ENCODE measurements around the gene SARNP. TPM values are rescaled to one million over a fixed set of nuclear protein-coding genes. Genes with fewer than 3 reads are reported as not detected.

SARNP gene
- total and polyA plus RNA-seq, 2 donors (not counting 1 experiment from before 2014, with no cell fraction given), result 88.5 to 183 TPM

GRCh38 chr12:55707841-55708694, 109.5 kb downstream of the SARNP start, which contains the start of gene ITGA7:
TSS of gene ITGA7 (minus strand) at chr12:55707904. CDS start at chr12:55707682, 222 bp downstream.
- Histone ChIP-seq H3K27me3 (ENCODE audit: control insufficient read depth, insufficient read depth, low read length) (no peaks in the 10 kb centered on the region), H3K27ac (ENCODE audit: insufficient read depth, low read length) (peak within 1 kb of the TSS; percentile 49), H3K9ac (ENCODE audit: insufficient read depth, low read length) (peak within 1 kb of the TSS; percentile 59), H2AFZ (ENCODE audit: low read length) (peak within 1 kb of the TSS; percentile 70), H3K4me2 (ENCODE audit: extremely low read depth, insufficient read depth, low read length) (peak within 1 kb of the TSS; percentile 79), H3K4me1 (ENCODE audit: control insufficient read depth, extremely low read depth, insufficient read depth, low read length) (peaks cover 34% of the 10 kb centered on the region), H3K9me3 (ENCODE audit: control insufficient read depth, insufficient read depth, low read depth, low read length) (no peaks in the 10 kb centered on the region), H3K36me3 (ENCODE audit: control insufficient read depth, insufficient read depth, low read length) (no peaks in the 10 kb centered on the region), H3K4me3 (replicated peaks in 1 of 4; ENCODE audit: control extremely low read depth in 1 of 4, insufficient read depth in 1 of 4, low read depth in 3 of 4, low read length in 4 of 4) (peak within 1 kb of the TSS; percentile 55 to 70 (median 65)), H3K79me2 (ENCODE audit: control insufficient read depth, insufficient read depth, low read length) (peaks cover 28% of the 10 kb centered on the region), H4K20me1 (ENCODE audit: control insufficient read depth, extremely low read depth, insufficient read depth, low read length) (no peaks in the 10 kb centered on the region)
- TF ChIP-seq EZH2 (IDR thresholded peaks at IDR 0.05; ENCODE audit: low read length, missing control alignments) (no peak), CTCF (conservative IDR thresholded peaks at IDR 0.05 in 1 of 2, IDR thresholded peaks at IDR 0.05 in 1 of 2; ENCODE audit: low read depth in 1 of 2, low read length in 2 of 2) (no peak)
- DNase-seq (ENCODE audit: low read depth in 2 of 2), result peak in 1 of 2 donors; percentile 54

Other genes with a start within 250 kb of the SARNP start
- gene OR2AP1, start 245.3 kb downstream of the SARNP start, total RNA-seq, result not detected in 2 replicates
- not detected in 2 replicates for gene OR2AP1, start 245.3 kb downstream of the SARNP start, polyA plus RNA-seq
- not detected in 2 replicates for gene OR10P1, start 180.8 kb downstream of the SARNP start, total RNA-seq
- gene OR10P1, start 180.8 kb downstream of the SARNP start, polyA plus RNA-seq, result not detected in 2 replicates
- 40.3 and 130 TPM in 2 replicates for gene ITGA7, start 109.8 kb downstream of the SARNP start, total RNA-seq
- 42.7 and 46.4 TPM in 2 replicates for gene ITGA7, start 109.8 kb downstream of the SARNP start, polyA plus RNA-seq
- 90.9 and 103 TPM in 2 replicates for gene BLOC1S1, start 101.7 kb downstream of the SARNP start, total RNA-seq
- 163 and 240 TPM in 2 replicates for gene BLOC1S1, start 101.7 kb downstream of the SARNP start, polyA plus RNA-seq
- 12.1 and 49.2 TPM in 2 replicates for gene RDH5, start 97.3 kb downstream of the SARNP start, total RNA-seq
- 11.1 and 16.7 TPM in 2 replicates for gene RDH5, start 97.3 kb downstream of the SARNP start, polyA plus RNA-seq
- gene CD63, start 88.7 kb downstream of the SARNP start, total RNA-seq, result 3,001 and 3,424 TPM in 2 replicates
- 2,890 and 3,456 TPM in 2 replicates for gene CD63, start 88.7 kb downstream of the SARNP start, polyA plus RNA-seq
- 3.1 and 4.3 TPM in 2 replicates for gene GDF11, start 74.6 kb downstream of the SARNP start, total RNA-seq
- gene GDF11, start 74.6 kb downstream of the SARNP start, polyA plus RNA-seq, result 9.4 and 11.1 TPM in 2 replicates
- 15.7 and 26.9 TPM in 2 replicates for gene ORMDL2, start 317 bp upstream of the SARNP start, total RNA-seq
- gene ORMDL2, start 317 bp upstream of the SARNP start, polyA plus RNA-seq, result 54.5 and 60.6 TPM in 2 replicates
- gene DNAJC14, start 11.9 kb upstream of the SARNP start, total RNA-seq, result 56.0 and 66.7 TPM in 2 replicates
- 11.5 and 12.2 TPM in 2 replicates for gene DNAJC14, start 11.9 kb upstream of the SARNP start, polyA plus RNA-seq
- 3.3 and 7.1 TPM in 2 replicates for gene MMP19, start 25.2 kb upstream of the SARNP start, total RNA-seq
- gene MMP19, start 25.2 kb upstream of the SARNP start, polyA plus RNA-seq, result 18.3 and 21.8 TPM in 2 replicates
- 28.5 and 38.6 TPM in 2 replicates for gene PYM1, start 110.2 kb upstream of the SARNP start, total RNA-seq
- gene PYM1, start 110.2 kb upstream of the SARNP start, polyA plus RNA-seq, result 27.8 and 29.3 TPM in 2 replicates
- gene DGKA, start 113.4 kb upstream of the SARNP start, total RNA-seq, result 24.4 and 51.9 TPM in 2 replicates
- 41.4 and 44.7 TPM in 2 replicates for gene DGKA, start 113.4 kb upstream of the SARNP start, polyA plus RNA-seq
- gene PMEL, start 148.3 kb upstream of the SARNP start, total RNA-seq, result 0.26 and 0.50 TPM in 2 replicates
- 0.41 and 0.84 TPM in 2 replicates for gene PMEL, start 148.3 kb upstream of the SARNP start, polyA plus RNA-seq
- 12.7 and 14.6 TPM in 2 replicates for gene CDK2, start 149.1 kb upstream of the SARNP start, total RNA-seq
- 32.5 and 43.5 TPM in 2 replicates for gene CDK2, start 149.1 kb upstream of the SARNP start, polyA plus RNA-seq
- gene RAB5B, start 156.4 kb upstream of the SARNP start, total RNA-seq, result 46.2 and 55.3 TPM in 2 replicates
- 144 and 193 TPM in 2 replicates for gene RAB5B, start 156.4 kb upstream of the SARNP start, polyA plus RNA-seq
- 9.2 and 11.6 TPM in 2 replicates for gene SUOX, start 179.6 kb upstream of the SARNP start, total RNA-seq
- 11.1 and 15.0 TPM in 2 replicates for gene SUOX, start 179.6 kb upstream of the SARNP start, polyA plus RNA-seq
- 0.51 and 2.0 TPM in 2 replicates for gene IKZF4, start 203.3 kb upstream of the SARNP start, total RNA-seq
- 3.2 and 3.7 TPM in 2 replicates for gene IKZF4, start 203.3 kb upstream of the SARNP start, polyA plus RNA-seq
- 86.2 and 125 TPM in 2 replicates for gene RPS26, start 224.2 kb upstream of the SARNP start, total RNA-seq
- 739 and 1,779 TPM in 2 replicates for gene RPS26, start 224.2 kb upstream of the SARNP start, polyA plus RNA-seq